DND-41 (cell line): ENCODE results near the gene TP63.

Experiments used
- ATAC-seq: fragments of 200-7000 bp; cut with Tn5 transposase; 3 replicates; pipeline ENCODE4 v1.9.1; 2021; ENCODE audit warnings: low read depth; ENCODE audit not compliant: insufficient read depth
- DNase-seq: peaks from one replicate; pipeline ENCODE4 v3.0.0-alpha.2; 2020
- H2AFZ ChIP-seq: 2 replicates; pipeline ENCODE4 v1.6.0; 2012; ENCODE audit warnings: low read depth, low read length
- H3K27ac ChIP-seq: 2 replicates; pipeline ENCODE4 v1.5.1; 2012; ENCODE audit warnings: low read length, inconsistent platforms
- H3K27me3 ChIP-seq: fragments of 200-600 bp; sonication (generic); 2 replicates; pipeline ENCODE4 v1.6.0; 2012; ENCODE audit warnings: low read length, mild to moderate bottlenecking, inconsistent platforms; ENCODE audit not compliant: insufficient read depth, poor library complexity
- H3K36me3 ChIP-seq: 2 replicates; pipeline ENCODE4 v1.5.1; 2012; ENCODE audit warnings: low read length, inconsistent platforms; ENCODE audit not compliant: insufficient read depth
- H3K4me1 ChIP-seq: 2 replicates; pipeline ENCODE4 v1.5.1; 2012; ENCODE audit warnings: mild to moderate bottlenecking, low read length; ENCODE audit not compliant: insufficient read depth
- H3K4me2 ChIP-seq: 2 replicates; pipeline ENCODE4 v1.6.0; 2012; ENCODE audit warnings: mild to moderate bottlenecking, moderate library complexity, low read length, inconsistent platforms; ENCODE audit not compliant: insufficient read depth
- H3K4me3 ChIP-seq, 2 experiments: fragments of 200-600 bp in 1 of 2; shearing (Covaris generic) in 1 of 2; 2 replicates each; pipeline ENCODE4 v1.5.1; 2012 to 2016; ENCODE audit warnings: inconsistent platforms in 2 of 2, low read length in 2 of 2, mild to moderate bottlenecking in 2 of 2, low read depth in 1 of 2, moderate library complexity in 1 of 2
- H3K79me2 ChIP-seq: 2 replicates; pipeline ENCODE4 v1.6.0; 2012; ENCODE audit warnings: low read length, inconsistent platforms; ENCODE audit not compliant: insufficient read depth
- H3K9ac ChIP-seq: 2 replicates; pipeline ENCODE4 v1.6.0; 2012; ENCODE audit warnings: low read depth, mild to moderate bottlenecking, inconsistent platforms, low read length, moderate library complexity
- H3K9me3 ChIP-seq: 2 replicates; pipeline ENCODE4 v1.5.1; 2012; ENCODE audit warnings: low read length, moderate library complexity, mild to moderate bottlenecking, inconsistent platforms; ENCODE audit not compliant: insufficient read depth, severe bottlenecking
- H4K20me1 ChIP-seq: 2 replicates; pipeline ENCODE4 v1.6.0; 2012; ENCODE audit warnings: low read length; ENCODE audit not compliant: insufficient read depth
- EZH2 ChIP-seq: IDR thresholded peaks from 3 replicates; pipeline ENCODE4 v1.6.1; 2012; ENCODE audit warnings: borderline replicate concordance, low read depth, mild to moderate bottlenecking, moderate library complexity, low read length, inconsistent platforms; ENCODE audit not compliant: severe bottlenecking
- TF ChIP-seq, protein P1 (sequence below): IDR thresholded peaks from 2 replicates; pipeline ENCODE4 v1.5.1; 2012; ENCODE audit warnings: borderline replicate concordance, low read length, moderate library complexity, mild to moderate bottlenecking; ENCODE audit not compliant: poor library complexity, severe bottlenecking; ENCODE audit errors: extremely low read depth

Gene TP63

DNA sequence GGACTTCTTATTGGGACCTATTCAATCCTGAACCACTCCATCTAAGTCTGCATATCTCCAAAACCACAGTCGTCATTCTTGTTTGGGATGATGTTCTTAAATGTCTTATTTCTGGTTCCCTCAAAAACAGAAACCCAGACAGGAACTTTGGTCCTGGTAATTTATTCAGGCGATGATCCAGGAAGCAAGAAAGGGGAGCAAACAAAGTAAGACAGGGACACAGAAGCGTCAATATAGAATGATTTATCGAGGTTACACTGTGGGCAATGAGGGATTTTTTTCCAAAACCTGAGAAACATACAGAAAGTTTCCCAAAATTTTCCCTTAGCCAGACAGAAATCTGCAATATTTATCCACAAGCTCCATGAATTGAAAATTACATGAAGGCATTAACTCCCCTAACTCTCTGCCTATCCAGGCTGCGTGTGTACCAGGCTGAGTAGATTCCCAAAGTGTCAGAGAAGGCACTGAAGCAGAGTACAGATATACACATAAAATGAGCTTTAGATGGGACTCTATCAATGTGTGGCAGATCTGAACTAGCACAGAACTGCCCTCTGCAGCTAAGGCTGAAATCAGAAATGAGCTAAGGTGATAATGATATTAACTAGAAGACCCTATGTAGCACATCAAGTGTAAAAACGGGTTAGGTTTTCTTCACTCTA is 43.2 kb downstream of the TP63 start:
- no peaks in the 10 kb centered on the region for H3K79me2 ChIP-seq
- no peak for DNase-seq
- no peaks in the 10 kb centered on the region for H4K20me1 ChIP-seq
- no peak overlapping the region for H3K4me3 ChIP-seq
- no peak overlapping the region for H2AFZ ChIP-seq
- H3K27me3 ChIP-seq = no peaks in the 10 kb centered on the region
- H3K9ac ChIP-seq = no peak overlapping the region
- ATAC-seq = no peak
- TF ChIP-seq, protein P1, sequence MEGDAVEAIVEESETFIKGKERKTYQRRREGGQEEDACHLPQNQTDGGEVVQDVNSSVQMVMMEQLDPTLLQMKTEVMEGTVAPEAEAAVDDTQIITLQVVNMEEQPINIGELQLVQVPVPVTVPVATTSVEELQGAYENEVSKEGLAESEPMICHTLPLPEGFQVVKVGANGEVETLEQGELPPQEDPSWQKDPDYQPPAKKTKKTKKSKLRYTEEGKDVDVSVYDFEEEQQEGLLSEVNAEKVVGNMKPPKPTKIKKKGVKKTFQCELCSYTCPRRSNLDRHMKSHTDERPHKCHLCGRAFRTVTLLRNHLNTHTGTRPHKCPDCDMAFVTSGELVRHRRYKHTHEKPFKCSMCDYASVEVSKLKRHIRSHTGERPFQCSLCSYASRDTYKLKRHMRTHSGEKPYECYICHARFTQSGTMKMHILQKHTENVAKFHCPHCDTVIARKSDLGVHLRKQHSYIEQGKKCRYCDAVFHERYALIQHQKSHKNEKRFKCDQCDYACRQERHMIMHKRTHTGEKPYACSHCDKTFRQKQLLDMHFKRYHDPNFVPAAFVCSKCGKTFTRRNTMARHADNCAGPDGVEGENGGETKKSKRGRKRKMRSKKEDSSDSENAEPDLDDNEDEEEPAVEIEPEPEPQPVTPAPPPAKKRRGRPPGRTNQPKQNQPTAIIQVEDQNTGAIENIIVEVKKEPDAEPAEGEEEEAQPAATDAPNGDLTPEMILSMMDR = no peak
- no peak for TF ChIP-seq EZH2
- H3K4me1 ChIP-seq = no peaks in the 10 kb centered on the region
- H3K9me3 ChIP-seq = no peaks in the 10 kb centered on the region
- H3K27ac ChIP-seq = no peak overlapping the region
- H3K36me3 ChIP-seq = no peaks in the 10 kb centered on the region
- no peak overlapping the region for H3K4me2 ChIP-seq

- H3K9me3 ChIP-seq = no peaks in the 10 kb centered on the region
- no peak overlapping the region for H3K4me3 ChIP-seq
- ATAC-seq = no peak
- no peak overlapping the region for H3K9ac ChIP-seq
- no peak overlapping the region for H3K27ac ChIP-seq
- no peaks in the 10 kb centered on the region for H3K79me2 ChIP-seq
- TF ChIP-seq, protein P1 = no peak
- TF ChIP-seq EZH2 = no peak
- no peak for DNase-seq
- no peak overlapping the region for H3K4me2 ChIP-seq
- no peaks in the 10 kb centered on the region for H4K20me1 ChIP-seq
- H3K36me3 ChIP-seq = no peaks in the 10 kb centered on the region
- no peak overlapping the region for H2AFZ ChIP-seq
- no peaks in the 10 kb centered on the region for H3K27me3 ChIP-seq
- no peaks in the 10 kb centered on the region for H3K4me1 ChIP-seq
These were observed 46.5 kb downstream of the TP63 start for GRCh38 chr3:189677667-189678066.

DNA sequence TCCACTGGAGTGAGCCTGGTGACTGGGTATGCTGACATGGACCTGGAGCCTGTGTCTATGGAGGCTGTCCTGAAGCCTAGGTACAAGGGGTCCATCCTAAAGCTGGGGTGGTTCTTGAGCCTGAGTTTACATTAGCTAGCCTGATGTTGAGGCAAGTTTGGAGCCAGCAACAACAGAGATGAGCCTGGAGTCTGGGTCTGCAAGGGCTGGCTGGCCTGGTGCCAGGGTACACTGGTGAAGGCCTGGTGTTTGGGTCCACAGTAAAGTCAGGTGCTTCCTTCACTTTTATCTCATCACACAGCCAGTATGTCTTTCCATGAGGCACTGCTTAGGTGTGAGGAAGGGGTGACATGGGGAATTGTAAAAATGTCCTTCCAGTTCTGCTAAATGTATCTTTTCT is 49.5 kb downstream of the TP63 start:
- H3K79me2 ChIP-seq = no peaks in the 10 kb centered on the region
- H3K36me3 ChIP-seq = no peaks in the 10 kb centered on the region
- no peak for TF ChIP-seq EZH2
- TF ChIP-seq, protein P1 = no peak
- H3K4me2 ChIP-seq = no peak overlapping the region
- no peak overlapping the region for H3K4me3 ChIP-seq
- DNase-seq (no peak), ATAC-seq (no peak)
- H3K27ac ChIP-seq = no peak overlapping the region
- no peaks in the 10 kb centered on the region for H3K27me3 ChIP-seq
- H3K9ac ChIP-seq = no peak overlapping the region
- H3K9me3 ChIP-seq = no peaks in the 10 kb centered on the region
- no peaks in the 10 kb centered on the region for H4K20me1 ChIP-seq
- no peak overlapping the region for H2AFZ ChIP-seq
- H3K4me1 ChIP-seq = no peaks in the 10 kb centered on the region
